Measurements from ENCODE around the gene ESRRG.

The ESRRG gene

GRCh38 chr1:216616425-216616824 is 106.8 kb downstream of the ESRRG start:
- Histone ChIP-seq H3K4me3 (ENCODE audit: low read depth in 1 of 2, low read length in 1 of 2) (no peak overlapping the region), H3K27me3 (no peaks in the 10 kb centered on the region), H3K4me1 (ENCODE audit: control insufficient read depth in 1 of 2, insufficient read depth in 1 of 2, low read depth in 1 of 2, low read length in 1 of 2) (no peaks in the 10 kb centered on the region), H3K9me3 (no peaks in the 10 kb centered on the region), H3K27ac (no peak overlapping the region), H3K36me3 (no peaks in the 10 kb centered on the region)
- TF ChIP-seq CTCF (IDR thresholded peaks at IDR 0.05), result no peak

- Histone ChIP-seq H3K27me3 (no peaks in the 10 kb centered on the region), H3K27ac (no peak overlapping the region), H3K36me3 (no peaks in the 10 kb centered on the region), H3K9me3 (no peaks in the 10 kb centered on the region), H3K4me3 (ENCODE audit: low read depth in 1 of 2, low read length in 1 of 2) (no peak overlapping the region), H3K4me1 (ENCODE audit: control insufficient read depth in 1 of 2, insufficient read depth in 1 of 2, low read depth in 1 of 2, low read length in 1 of 2) (no peaks in the 10 kb centered on the region)
- no peak for TF ChIP-seq CTCF (IDR thresholded peaks at IDR 0.05)
Measured at GRCh38 chr1:216614011-216614934, 109.0 kb downstream of the ESRRG start.

GRCh38 chr1:216612291-216612690 is 110.9 kb downstream of the ESRRG start:
- no peaks in the 10 kb centered on the region for H3K9me3 ChIP-seq
- no peaks in the 10 kb centered on the region for H3K36me3 ChIP-seq
- no peak for TF ChIP-seq CTCF (IDR thresholded peaks at IDR 0.05)
- H3K27ac ChIP-seq, result no peak overlapping the region
- no peaks in the 10 kb centered on the region for H3K4me1 ChIP-seq (ENCODE audit: control insufficient read depth in 1 of 2, insufficient read depth in 1 of 2, low read depth in 1 of 2, low read length in 1 of 2)
- H3K4me3 ChIP-seq (ENCODE audit: low read depth in 1 of 2, low read length in 1 of 2), result no peak overlapping the region
- no peaks in the 10 kb centered on the region for H3K27me3 ChIP-seq

GRCh38 chr1:216607067-216607697 is 116.0 kb downstream of the ESRRG start:
- Histone ChIP-seq H3K4me1 (ENCODE audit: control insufficient read depth in 1 of 2, insufficient read depth in 1 of 2, low read depth in 1 of 2, low read length in 1 of 2) (no peaks in the 10 kb centered on the region), H3K27me3 (peaks cover 5% of the 10 kb centered on the region), H3K4me3 (ENCODE audit: low read depth in 1 of 2, low read length in 1 of 2) (no peak overlapping the region), H3K9me3 (no peaks in the 10 kb centered on the region), H3K36me3 (no peaks in the 10 kb centered on the region), H3K27ac (no peak overlapping the region)
- no peak for TF ChIP-seq CTCF (IDR thresholded peaks at IDR 0.05)

GRCh38 chr1:216606047-216606637 is 117.1 kb downstream of the ESRRG start:
- no peak for TF ChIP-seq CTCF (IDR thresholded peaks at IDR 0.05)
- peaks cover 16% of the 10 kb centered on the region for H3K27me3 ChIP-seq
- no peaks in the 10 kb centered on the region for H3K36me3 ChIP-seq
- H3K27ac ChIP-seq, result no peak overlapping the region
- H3K4me3 ChIP-seq (ENCODE audit: low read depth in 1 of 2, low read length in 1 of 2), result no peak overlapping the region
- no peaks in the 10 kb centered on the region for H3K9me3 ChIP-seq
- no peaks in the 10 kb centered on the region for H3K4me1 ChIP-seq (ENCODE audit: control insufficient read depth in 1 of 2, insufficient read depth in 1 of 2, low read depth in 1 of 2, low read length in 1 of 2)
